ENCODE measurements around the gene MYO1F. TPM values are rescaled to one million over a fixed set of nuclear protein-coding genes. Genes with fewer than 3 reads are reported as not detected.
"Not testable (repeated sequence)": the region's sequence is repeated elsewhere in the genome, so short reads cannot be mapped to it uniquely, and the experiment has no call there.

Gene MYO1F
- total RNA-seq, result 7.8 TPM

DNA sequence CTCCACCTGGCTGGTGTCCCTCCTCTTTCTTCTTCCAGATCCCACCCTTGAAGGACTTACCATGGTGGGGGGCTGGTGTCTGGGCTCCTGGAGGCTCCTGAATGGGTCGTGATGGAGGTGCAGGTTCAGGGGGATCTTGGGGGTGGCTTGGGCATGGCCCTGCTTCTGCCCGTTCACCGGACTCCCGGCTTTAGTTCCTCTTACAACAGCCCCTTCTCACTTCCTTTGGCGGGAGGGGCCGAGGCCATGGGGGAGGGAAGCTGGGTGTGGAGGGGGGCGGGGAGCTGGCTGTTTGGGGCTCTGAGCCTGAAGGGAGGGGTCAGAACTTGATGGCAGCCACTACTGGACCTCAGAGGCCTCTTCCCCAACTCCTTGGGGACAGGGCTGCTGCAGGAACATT is at the start of gene MYO1F:
Gene MYO1F, minus strand, starts transcription at position 196 of the 400 bp plus-strand sequence. Its CDS starts 133 bp downstream, at position 63.
- H3K9ac ChIP-seq (ENCODE audit: low read depth in 1 of 3, low read length in 3 of 3), result no peak within 1 kb of the TSS
- peak within 1 kb of the TSS; percentile 25 for H3K27ac ChIP-seq (ENCODE audit: low read depth, low read length)
- H3K9me3 ChIP-seq (ENCODE audit: control insufficient read depth in 3 of 3, low read length in 3 of 3), result no peaks in the 10 kb centered on the region
- peaks cover 0 to 3% (median 0%) of the 10 kb centered on the region in 3 donors for H3K4me1 ChIP-seq (ENCODE audit: control insufficient read depth in 3 of 3, insufficient read depth in 3 of 3, low read length in 3 of 3)
- H3K27me3 ChIP-seq (ENCODE audit: control insufficient read depth in 3 of 3, insufficient read depth in 3 of 3, low read length in 3 of 3), result peaks cover 6 to 23% (median 17%) of the 10 kb centered on the region in 3 donors
- peak within 1 kb of the TSS; percentile 29 to 59 (median 51) for H3K4me3 ChIP-seq (ENCODE audit: low read length in 3 of 3)
- H3K36me3 ChIP-seq (ENCODE audit: control insufficient read depth in 3 of 3, insufficient read depth in 3 of 3, low read length in 3 of 3), result no peaks in the 10 kb centered on the region

GRCh38 chr19:8626842-8627241 is 49.6 kb upstream of the MYO1F start:
- Histone ChIP-seq H3K36me3 (ENCODE audit: control insufficient read depth in 3 of 3, insufficient read depth in 3 of 3, low read length in 3 of 3) (no peaks in the 10 kb centered on the region), H3K4me1 (ENCODE audit: control insufficient read depth in 3 of 3, insufficient read depth in 3 of 3, low read length in 3 of 3) (no peaks in the 10 kb centered on the region), H3K9me3 (ENCODE audit: control insufficient read depth in 3 of 3, low read length in 3 of 3) (peaks cover 2 to 6% (median 3%) of the 10 kb centered on the region in 3 donors), H3K27ac (ENCODE audit: low read depth, low read length) (no peak overlapping the region), H3K4me3 (ENCODE audit: low read length in 3 of 3) (no peak overlapping the region), H3K9ac (ENCODE audit: low read depth in 1 of 3, low read length in 3 of 3) (no peak overlapping the region), H3K27me3 (ENCODE audit: control insufficient read depth in 3 of 3, insufficient read depth in 3 of 3, low read length in 3 of 3) (no peaks in the 10 kb centered on the region)

- not testable (repeated sequence) for H3K27ac ChIP-seq (ENCODE audit: low read depth, low read length); H3K9me3 ChIP-seq (ENCODE audit: control insufficient read depth in 3 of 3, low read length in 3 of 3); H3K4me1 ChIP-seq (ENCODE audit: control insufficient read depth in 3 of 3, insufficient read depth in 3 of 3, low read length in 3 of 3); H3K4me3 ChIP-seq (ENCODE audit: low read length in 3 of 3); H3K36me3 ChIP-seq (ENCODE audit: control insufficient read depth in 3 of 3, insufficient read depth in 3 of 3, low read length in 3 of 3); H3K9ac ChIP-seq (ENCODE audit: low read depth in 1 of 3, low read length in 3 of 3)
- peaks cover 5 to 11% (median 10%) of the 10 kb centered on the region in 3 donors for H3K27me3 ChIP-seq (ENCODE audit: control insufficient read depth in 3 of 3, insufficient read depth in 3 of 3, low read length in 3 of 3)
Measured at GRCh38 chr19:8622886-8623285, 45.6 kb upstream of the MYO1F start.

GRCh38 chr19:8618751-8619150 is 41.5 kb upstream of the MYO1F start:
- H3K4me1 ChIP-seq (ENCODE audit: control insufficient read depth in 3 of 3, insufficient read depth in 3 of 3, low read length in 3 of 3), result no peaks in the 10 kb centered on the region
- no peak overlapping the region for H3K9ac ChIP-seq (ENCODE audit: low read depth in 1 of 3, low read length in 3 of 3)

GRCh38 chr19:8617984-8618383 is 40.7 kb upstream of the MYO1F start:
- Histone ChIP-seq H3K9me3 (ENCODE audit: control insufficient read depth in 3 of 3, low read length in 3 of 3) (no peaks in the 10 kb centered on the region), H3K27me3 (ENCODE audit: control insufficient read depth in 3 of 3, insufficient read depth in 3 of 3, low read length in 3 of 3) (peaks cover 5 to 11% (median 10%) of the 10 kb centered on the region in 3 donors), H3K27ac (ENCODE audit: low read depth, low read length) (no peak overlapping the region), H3K4me1 (ENCODE audit: control insufficient read depth in 3 of 3, insufficient read depth in 3 of 3, low read length in 3 of 3) (no peaks in the 10 kb centered on the region), H3K36me3 (ENCODE audit: control insufficient read depth in 3 of 3, insufficient read depth in 3 of 3, low read length in 3 of 3) (no peaks in the 10 kb centered on the region), H3K4me3 (ENCODE audit: low read length in 3 of 3) (no peak overlapping the region), H3K9ac (ENCODE audit: low read depth in 1 of 3, low read length in 3 of 3) (no peak overlapping the region)

More at GRCh38 chr19:8618751-8619150, 41.5 kb upstream of the MYO1F start:
- Histone ChIP-seq H3K27me3 (ENCODE audit: control insufficient read depth in 3 of 3, insufficient read depth in 3 of 3, low read length in 3 of 3) (peaks cover 5 to 11% (median 10%) of the 10 kb centered on the region in 3 donors), H3K36me3 (ENCODE audit: control insufficient read depth in 3 of 3, insufficient read depth in 3 of 3, low read length in 3 of 3) (no peaks in the 10 kb centered on the region), H3K4me3 (ENCODE audit: low read length in 3 of 3) (no peak overlapping the region), H3K9me3 (ENCODE audit: control insufficient read depth in 3 of 3, low read length in 3 of 3) (no peaks in the 10 kb centered on the region), H3K27ac (ENCODE audit: low read depth, low read length) (no peak overlapping the region)

DNA sequence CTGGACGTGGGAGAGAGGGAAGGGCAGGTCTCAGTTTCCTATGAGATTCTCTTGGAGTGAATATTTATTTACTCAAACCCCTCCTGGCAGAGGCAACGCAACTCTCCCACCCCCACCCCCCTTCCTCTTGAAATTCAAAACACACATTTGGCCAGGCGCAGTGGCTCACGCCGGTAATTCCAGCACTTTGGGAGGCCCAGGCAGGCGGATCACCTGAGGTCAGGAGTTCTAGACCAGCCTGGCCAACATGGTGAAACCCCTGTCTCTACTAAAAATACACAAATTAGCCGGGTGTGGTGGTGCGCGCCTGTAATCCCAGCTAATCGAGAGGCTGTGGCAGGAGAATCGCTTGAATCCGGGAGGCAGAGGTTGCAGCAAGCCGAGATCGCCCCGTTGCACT is 40.1 kb upstream of the MYO1F start:
- not testable (repeated sequence) for H3K36me3 ChIP-seq (ENCODE audit: control insufficient read depth in 3 of 3, insufficient read depth in 3 of 3, low read length in 3 of 3); H3K27ac ChIP-seq (ENCODE audit: low read depth, low read length); H3K4me1 ChIP-seq (ENCODE audit: control insufficient read depth in 3 of 3, insufficient read depth in 3 of 3, low read length in 3 of 3); H3K4me3 ChIP-seq (ENCODE audit: low read length in 3 of 3); H3K9ac ChIP-seq (ENCODE audit: low read depth in 1 of 3, low read length in 3 of 3); H3K9me3 ChIP-seq (ENCODE audit: control insufficient read depth in 3 of 3, low read length in 3 of 3)
- H3K27me3 ChIP-seq (ENCODE audit: control insufficient read depth in 3 of 3, insufficient read depth in 3 of 3, low read length in 3 of 3), result peaks cover 5 to 11% (median 10%) of the 10 kb centered on the region in 3 donors

- Histone ChIP-seq H3K9ac (ENCODE audit: low read depth in 1 of 3, low read length in 3 of 3) (no peak overlapping the region), H3K27me3 (ENCODE audit: control insufficient read depth in 3 of 3, insufficient read depth in 3 of 3, low read length in 3 of 3) (peaks cover 5 to 11% (median 10%) of the 10 kb centered on the region in 3 donors), H3K36me3 (ENCODE audit: control insufficient read depth in 3 of 3, insufficient read depth in 3 of 3, low read length in 3 of 3) (no peaks in the 10 kb centered on the region), H3K27ac (ENCODE audit: low read depth, low read length) (no peak overlapping the region), H3K4me1 (ENCODE audit: control insufficient read depth in 3 of 3, insufficient read depth in 3 of 3, low read length in 3 of 3) (no peaks in the 10 kb centered on the region), H3K9me3 (ENCODE audit: control insufficient read depth in 3 of 3, low read length in 3 of 3) (no peaks in the 10 kb centered on the region), H3K4me3 (ENCODE audit: low read length in 3 of 3) (no peak overlapping the region)
Measured at GRCh38 chr19:8616861-8617260, 39.6 kb upstream of the MYO1F start.

DNA sequence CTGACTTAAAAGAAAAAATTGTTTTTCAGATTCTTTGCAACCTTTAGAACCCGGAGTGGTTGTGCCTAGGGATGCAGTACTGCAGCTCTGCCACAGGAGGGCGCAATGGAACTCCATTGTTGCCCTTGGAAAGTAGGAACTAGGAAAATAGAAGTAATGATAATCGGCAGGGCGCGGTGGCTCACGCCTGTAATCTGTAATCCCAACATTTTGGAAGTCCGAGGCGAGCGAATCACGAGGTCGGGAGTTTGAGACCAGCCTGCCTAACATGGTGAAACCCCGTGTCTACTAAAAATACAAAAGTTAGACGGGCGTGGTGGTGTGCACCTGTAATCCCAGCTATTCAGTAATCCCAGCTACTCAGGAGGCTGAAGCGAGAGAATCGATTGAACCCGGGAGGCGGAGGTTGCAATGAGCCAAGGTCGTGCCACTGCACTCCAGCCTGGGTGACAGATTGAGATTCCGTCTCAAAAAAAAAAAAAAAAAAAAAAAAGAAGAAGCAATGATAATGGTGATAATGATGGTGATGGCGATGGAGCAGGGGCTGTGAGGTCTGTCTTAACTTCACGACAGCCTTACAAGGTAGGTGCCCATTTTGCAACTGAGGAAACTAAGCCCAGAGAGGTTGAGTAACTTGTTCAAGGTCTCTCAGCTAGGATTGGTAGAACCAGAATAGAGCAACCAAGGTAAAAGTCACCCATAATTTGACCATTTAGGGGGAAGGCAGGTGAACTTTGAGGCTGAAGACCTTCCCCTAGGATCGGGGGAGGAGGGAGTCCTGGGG is 38.8 kb upstream of the MYO1F start:
- Histone ChIP-seq H3K27me3 (ENCODE audit: control insufficient read depth in 3 of 3, insufficient read depth in 3 of 3, low read length in 3 of 3) (peaks cover 5 to 9% (median 8%) of the 10 kb centered on the region in 3 donors), H3K27ac (ENCODE audit: low read depth, low read length) (no peak overlapping the region), H3K36me3 (ENCODE audit: control insufficient read depth in 3 of 3, insufficient read depth in 3 of 3, low read length in 3 of 3) (no peaks in the 10 kb centered on the region), H3K4me3 (ENCODE audit: low read length in 3 of 3) (no peak overlapping the region), H3K9me3 (ENCODE audit: control insufficient read depth in 3 of 3, low read length in 3 of 3) (no peaks in the 10 kb centered on the region), H3K9ac (ENCODE audit: low read depth in 1 of 3, low read length in 3 of 3) (no peak overlapping the region), H3K4me1 (ENCODE audit: control insufficient read depth in 3 of 3, insufficient read depth in 3 of 3, low read length in 3 of 3) (no peaks in the 10 kb centered on the region)

DNA sequence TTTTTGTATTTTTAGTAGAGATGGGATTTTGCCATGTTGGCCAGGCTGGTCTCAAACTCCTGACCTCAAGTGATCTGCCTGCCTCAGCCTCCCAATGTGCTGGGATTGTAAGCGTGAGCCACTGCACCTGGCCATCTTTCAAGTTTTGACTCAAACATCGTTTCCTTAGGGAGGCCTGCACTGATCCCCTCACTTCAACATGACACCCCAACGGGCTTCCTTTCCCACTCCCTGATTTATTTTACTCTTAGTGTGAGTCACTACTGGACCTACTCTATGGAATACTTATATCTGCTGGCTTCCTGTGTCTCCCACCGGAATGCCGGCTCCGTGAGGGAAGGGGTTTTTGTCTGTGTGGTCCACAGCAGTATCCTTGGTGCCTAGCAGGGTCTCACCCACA is 37.8 kb upstream of the MYO1F start:
- Histone ChIP-seq H3K36me3 (ENCODE audit: control insufficient read depth in 3 of 3, insufficient read depth in 3 of 3, low read length in 3 of 3) (no peaks in the 10 kb centered on the region), H3K27me3 (ENCODE audit: control insufficient read depth in 3 of 3, insufficient read depth in 3 of 3, low read length in 3 of 3) (peaks cover 3 to 4% (median 3%) of the 10 kb centered on the region in 3 donors), H3K27ac (ENCODE audit: low read depth, low read length) (no peak overlapping the region), H3K4me1 (ENCODE audit: control insufficient read depth in 3 of 3, insufficient read depth in 3 of 3, low read length in 3 of 3) (peaks cover 0 to 4% (median 0%) of the 10 kb centered on the region in 3 donors), H3K4me3 (ENCODE audit: low read length in 3 of 3) (no peak overlapping the region), H3K9ac (ENCODE audit: low read depth in 1 of 3, low read length in 3 of 3) (no peak overlapping the region), H3K9me3 (ENCODE audit: control insufficient read depth in 3 of 3, low read length in 3 of 3) (no peaks in the 10 kb centered on the region)

- H3K9me3 ChIP-seq (ENCODE audit: control insufficient read depth in 3 of 3, low read length in 3 of 3), result no peaks in the 10 kb centered on the region
- no peak overlapping the region for H3K9ac ChIP-seq (ENCODE audit: low read depth in 1 of 3, low read length in 3 of 3)
- H3K4me1 ChIP-seq (ENCODE audit: control insufficient read depth in 3 of 3, insufficient read depth in 3 of 3, low read length in 3 of 3), result peaks cover 0 to 9% (median 0%) of the 10 kb centered on the region in 3 donors
- peaks cover 9% of the 10 kb centered on the region in 3 donors for H3K27me3 ChIP-seq (ENCODE audit: control insufficient read depth in 3 of 3, insufficient read depth in 3 of 3, low read length in 3 of 3)
- H3K36me3 ChIP-seq (ENCODE audit: control insufficient read depth in 3 of 3, insufficient read depth in 3 of 3, low read length in 3 of 3), result no peaks in the 10 kb centered on the region
- H3K4me3 ChIP-seq (ENCODE audit: low read length in 3 of 3), result no peak overlapping the region
- H3K27ac ChIP-seq (ENCODE audit: low read depth, low read length), result no peak overlapping the region
Measured at GRCh38 chr19:8614455-8614854, 37.2 kb upstream of the MYO1F start.

Data from skeletal muscle tissue (tissue), 4 donors.